Liver (tissue), 9 donors: ENCODE measurements around the gene TAF4. TPM values are rescaled to one million over a fixed set of nuclear protein-coding genes. Genes with fewer than 3 reads are reported as not detected.

Experiments
- DNase-seq: peaks from one replicate; pipeline ENCODE4 v3.0.0-alpha.2; 2017; ENCODE audit warnings: low spot score
- H3K27ac ChIP-seq, 2 donors: one replicate each; pipeline ENCODE4 v1.7.0; 2013; ENCODE audit warnings: inconsistent platforms in 2 of 2, low read length in 2 of 2, control low read depth in 1 of 2, low read depth in 1 of 2, mild to moderate bottlenecking in 1 of 2
- H3K27me3 ChIP-seq, 4 donors: one replicate each; pipeline versions ENCODE4 v1.6.1 to v1.7.0; 2013; ENCODE audit warnings: low read length in 3 of 4, inconsistent platforms in 1 of 4, mild to moderate bottlenecking in 1 of 4, moderate library complexity in 1 of 4; ENCODE audit not compliant: control insufficient read depth in 4 of 4, insufficient read depth in 4 of 4
- H3K36me3 ChIP-seq, 4 donors: one replicate each; pipeline versions ENCODE4 v1.6.1 to v1.7.0; 2013; ENCODE audit warnings: low read length in 3 of 4, mild to moderate bottlenecking in 3 of 4, low read depth in 1 of 4, moderate library complexity in 1 of 4; ENCODE audit not compliant: control insufficient read depth in 4 of 4, insufficient read depth in 3 of 4
- H3K4me1 ChIP-seq, 4 donors: one replicate each; pipeline versions ENCODE4 v1.6.1 to v1.7.0; 2013; ENCODE audit warnings: low read length in 3 of 4, mild to moderate bottlenecking in 3 of 4, moderate library complexity in 1 of 4; ENCODE audit not compliant: control insufficient read depth in 4 of 4, insufficient read depth in 4 of 4
- H3K4me3 ChIP-seq, 3 donors: one replicate each; pipeline versions ENCODE4 v1.6.1 to v1.7.0; 2013; ENCODE audit warnings: low read length in 3 of 3, control low read depth in 1 of 3, low read depth in 1 of 3, mild to moderate bottlenecking in 1 of 3
- H3K9ac ChIP-seq, 2 donors: one replicate each; pipeline ENCODE4 v1.7.0; 2013; ENCODE audit warnings: low read length in 2 of 2, mild to moderate bottlenecking in 2 of 2, moderate library complexity in 2 of 2, control low read depth in 1 of 2, low read depth in 1 of 2
- H3K9me3 ChIP-seq, 4 donors: one replicate each; pipeline versions ENCODE4 v1.6.1 to v1.7.0; 2013; ENCODE audit warnings: low read length in 3 of 4; ENCODE audit not compliant: control insufficient read depth in 4 of 4
- ATF3 ChIP-seq: IDR thresholded peaks from 2 replicates; pipeline ENCODE4 v1.6.1; 2016; ENCODE audit warnings: antibody characterized with exemption
- EGR1 ChIP-seq, 2 donors: IDR thresholded peaks; 2 replicates each; pipeline ENCODE4 v1.6.1; 2016 to 2018; ENCODE audit warnings: antibody characterized with exemption in 2 of 2, low read depth in 2 of 2
- FOXA1 ChIP-seq: IDR thresholded peaks from 2 replicates; pipeline ENCODE4 v1.6.1; 2016; ENCODE audit warnings: antibody characterized with exemption
- GABPA ChIP-seq, 2 donors: IDR thresholded peaks in 1 of 2; conservative IDR thresholded peaks in 1 of 2; 2 replicates each; pipeline ENCODE4 v1.6.1; 2016; ENCODE audit warnings: antibody characterized with exemption in 2 of 2, mild to moderate bottlenecking in 1 of 2, moderate library complexity in 1 of 2
- HNF4G ChIP-seq: IDR thresholded peaks from 2 replicates; pipeline ENCODE4 v1.6.1; 2016; ENCODE audit warnings: antibody characterized with exemption
- MAX ChIP-seq: IDR thresholded peaks from 2 replicates; pipeline ENCODE4 v1.6.1; 2016; ENCODE audit warnings: antibody characterized with exemption
- NR2F2 ChIP-seq: IDR thresholded peaks from 2 replicates; pipeline ENCODE4 v1.6.1; 2016; ENCODE audit warnings: antibody characterized with exemption
- RAD21 ChIP-seq, 2 donors: IDR thresholded peaks; 2 replicates each; pipeline ENCODE4 v1.6.1; 2016; ENCODE audit warnings: antibody characterized with exemption in 2 of 2, mild to moderate bottlenecking in 2 of 2
- RXRA ChIP-seq, 2 donors: IDR thresholded peaks; 2 replicates each; pipeline ENCODE4 v1.6.1; 2017 to 2018; ENCODE audit warnings: antibody characterized with exemption in 2 of 2, mild to moderate bottlenecking in 1 of 2
- SP1 ChIP-seq: IDR thresholded peaks from 2 replicates; pipeline ENCODE4 v1.6.1; 2018; ENCODE audit warnings: antibody characterized with exemption, mild to moderate bottlenecking
- TAF1 ChIP-seq: conservative IDR thresholded peaks from 2 replicates; pipeline ENCODE4 v1.6.1; 2016; ENCODE audit warnings: antibody characterized with exemption, mild to moderate bottlenecking
- YY1 ChIP-seq: IDR thresholded peaks from 2 replicates; pipeline ENCODE4 v1.6.1; 2016; ENCODE audit warnings: antibody characterized with exemption, mild to moderate bottlenecking
- ZBTB33 ChIP-seq: IDR thresholded peaks from 2 replicates; pipeline ENCODE4 v1.6.1; 2016; ENCODE audit warnings: antibody characterized with exemption
- WGBS: extraction: QIAGEN DNeasy Blood & Tissue Kit; methylation state at CpG from one replicate; pipeline ENCODE4 v1.1.7; 2013; 5-methylcytosine and 5-hydroxymethylcytosine counted together
- polyA plus RNA-seq, 2 donors: library from polyadenylated mRNA; stranded (reverse) in 1 of 2; unstranded in 1 of 2; fragments of 200-250 nt in 1 of 2; fragments of >200 nt in 1 of 2; fragmentation: Nextera tagmentation in 1 of 2; extraction: Ambion mirVana in 1 of 2; gene quantifications; one replicate each; pipeline versions ENCODE4 v1.2.1 to v1.2.3, GENCODE V29; 2013 to 2015
- total RNA-seq, 2 donors: library from RNA; depleted of rRNA; stranded (reverse); fragments of >200 nt; gene quantifications; one replicate each; pipeline ENCODE4 v1.2.3, GENCODE V29; 2014
- donor health status: healthy.
- donor health status: healthy.
- donor health status: healthy.
- donor health status: healthy.
- donor health status: healthy.

The TAF4 gene
- total and polyA plus RNA-seq, 4 donors: 2.0 to 11.8 (median 5.6) TPM

GRCh38 chr20:62007127-62007647 is 58.5 kb downstream of the TAF4 start:
- Histone ChIP-seq H3K4me3 (no peak overlapping the region), H3K4me1 (peaks cover 5 to 15% (median 9%) of the 10 kb centered on the region in 4 donors), H3K9ac (no peak overlapping the region), H3K27ac (no peak overlapping the region), H3K9me3 (no peaks in the 10 kb centered on the region), H3K27me3 (no peaks in the 10 kb centered on the region), H3K36me3 (peaks cover 13 to 44% (median 23%) of the 10 kb centered on the region in 4 donors)
- no peak for DNase-seq
- no peak for TF ChIP-seq FOXA1
- WGBS: 74% methylated on average over 17 of the region's 17 CpGs

- WGBS: 96% methylated on average over 28 of the region's 28 CpGs
- no peak for TF ChIP-seq HNF4G
- no peak for TF ChIP-seq RAD21 (IDR thresholded peaks at IDR 0.05)
- no peak for TF ChIP-seq EGR1 (IDR thresholded peaks at IDR 0.05; ENCODE audit: low read depth in 2 of 2)
- no peak for TF ChIP-seq ZBTB33
- TF ChIP-seq RXRA (IDR thresholded peaks at IDR 0.05): no peak
- no peak for TF ChIP-seq NR2F2
- no peak for TF ChIP-seq MAX
- TF ChIP-seq ATF3: no peak
- Histone ChIP-seq H3K36me3 (peaks cover 15 to 47% (median 24%) of the 10 kb centered on the region in 4 donors), H3K27ac (no peak overlapping the region), H3K9ac (no peak overlapping the region), H3K4me3 (no peak overlapping the region), H3K27me3 (no peaks in the 10 kb centered on the region), H3K9me3 (no peaks in the 10 kb centered on the region), H3K4me1 (peaks cover 5 to 15% (median 9%) of the 10 kb centered on the region in 4 donors)
- no peak for DNase-seq
Measured at GRCh38 chr20:62006482-62006881, 59.2 kb downstream of the TAF4 start.

- H3K4me1 ChIP-seq: peaks cover 5 to 15% (median 9%) of the 10 kb centered on the region in 4 donors
- WGBS: 85% methylated on average over 5 of the region's 5 CpGs
- DNase-seq: no peak
- peaks cover 13 to 54% (median 27%) of the 10 kb centered on the region in 4 donors for H3K36me3 ChIP-seq
- TF ChIP-seq TAF1: no peak
- no peak for TF ChIP-seq YY1
- no peak for TF ChIP-seq SP1
- TF ChIP-seq EGR1 (IDR thresholded peaks at IDR 0.05; ENCODE audit: low read depth in 2 of 2): no peak
- no peak for TF ChIP-seq GABPA (IDR thresholded peaks at IDR 0.05 in 1 of 2, conservative IDR thresholded peaks at IDR 0.05 in 1 of 2)
- TF ChIP-seq ATF3: no peak
- no peak for TF ChIP-seq RXRA (IDR thresholded peaks at IDR 0.05)
- H3K27ac ChIP-seq: no peak overlapping the region
- H3K9me3 ChIP-seq: no peaks in the 10 kb centered on the region
- no peaks in the 10 kb centered on the region for H3K27me3 ChIP-seq
- no peak overlapping the region for H3K9ac ChIP-seq
- no peak overlapping the region for H3K4me3 ChIP-seq
Measured at GRCh38 chr20:62004614-62005013, 61.1 kb downstream of the TAF4 start.
